Left lung (tissue), 14 donors: ENCODE measurements around the gene OR4A5. TPM values are rescaled to one million over a fixed set of nuclear protein-coding genes. Genes with fewer than 3 reads are reported as not detected.
"Not testable (repeated sequence)": the region's sequence is repeated elsewhere in the genome, so short reads cannot be mapped to it uniquely, and the experiment has no call there.

Experiments used
- ATAC-seq: fragments of 200-7000 bp; cut with Tn5 transposase; one replicate; pipeline ENCODE4 v1.9.1; 2020; ENCODE audit warnings: moderate library complexity
- DNase-seq, 4 donors: peaks; one replicate each; pipeline ENCODE4 v3.0.0-alpha.2; 2013 to 2020
- H3K27ac ChIP-seq, 2 donors: fragments of 200-600 bp; sonication (generic) in 1 of 2; one replicate each; pipeline versions ENCODE4 v1.5.0 to v1.8.0; 2020 to 2021
- H3K27me3 ChIP-seq, 2 donors: fragments of 200-600 bp; sonication (generic) in 1 of 2; one replicate each; pipeline versions ENCODE4 v1.5.0 to v1.8.0; 2020 to 2021
- H3K36me3 ChIP-seq, 2 donors: fragments of 200-600 bp; sonication (generic) in 1 of 2; one replicate each; pipeline versions ENCODE4 v1.5.0 to v1.8.0; 2020 to 2021
- H3K4me1 ChIP-seq, 2 donors: fragments of 200-600 bp; one replicate each; pipeline ENCODE4 v1.8.0; 2021
- H3K4me3 ChIP-seq, 2 donors: fragments of 200-600 bp; sonication (generic) in 1 of 2; one replicate each; pipeline versions ENCODE4 v1.5.0 to v1.8.0; 2020 to 2021; ENCODE audit warnings: mild to moderate bottlenecking in 1 of 2
- H3K9me3 ChIP-seq, 2 donors: fragments of 200-600 bp; sonication (generic) in 1 of 2; one replicate each; pipeline versions ENCODE4 v1.5.0 to v1.8.0; 2020 to 2021
- intact Hi-C, 2 donors: fragments of 100-400 bp; cut with DNase I; formaldehyde crosslinking; loops; one replicate each; pipeline versions ENCODE4 v1.11.2 to v1.14.2; 2022
- long read RNA-seq, 12 donors: library from polyadenylated mRNA in 2 of 12; unstranded in 2 of 12; transcript quantifications; one replicate each; pipeline ENCODE4 v2.0.0 and lab custom pipeline, GENCODE V29; 2019 to 2026
- polyA plus RNA-seq, 6 donors: library from polyadenylated mRNA; unstranded; fragments of 120-200 nt; gene quantifications; one replicate each; pipeline ENCODE4 v1.2.1, GENCODE V29; 2013; ENCODE audit not compliant: insufficient read length in 6 of 6
- total RNA-seq, 2 donors: library from RNA; stranded (reverse); fragmentation: NEBNext Ultra II Directional; extraction: Animal tissue kit (Norgen Biotek cat#: 25700); gene quantifications; one replicate each; pipeline ENCODE4 v1.2.1, GENCODE V29; 2021
- donor health status: DM: no; HTN: yes; CAD: no.
- donor health status: DM: no; HTN: no; CAD: no.

OR4A5 gene, protein sequence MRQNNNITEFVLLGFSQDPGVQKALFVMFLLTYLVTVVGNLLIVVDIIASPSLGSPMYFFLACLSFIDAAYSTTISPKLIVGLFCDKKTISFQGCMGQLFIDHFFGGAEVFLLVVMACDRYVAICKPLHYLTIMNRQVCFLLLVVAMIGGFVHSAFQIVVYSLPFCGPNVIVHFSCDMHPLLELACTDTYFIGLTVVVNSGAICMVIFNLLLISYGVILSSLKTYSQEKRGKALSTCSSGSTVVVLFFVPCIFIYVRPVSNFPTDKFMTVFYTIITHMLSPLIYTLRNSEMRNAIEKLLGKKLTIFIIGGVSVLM
- total RNA-seq (not detected), polyA plus RNA-seq (not detected)
- long read RNA-seq, donor 1: 0 reads
- long read RNA-seq, donor 2: 0 reads
- long read RNA-seq, donor 3: 0 reads
- long read RNA-seq, donor 4: 0 reads
- long read RNA-seq, donor 5: 0 reads
- long read RNA-seq, donor 6: 0 reads
- long read RNA-seq, donor 7: 0 reads
- long read RNA-seq, donor 8: 0 reads
- long read RNA-seq, donor 9: 0 reads
- long read RNA-seq, donor 10: 0 reads
- long read RNA-seq, donor 11: 0 reads
- long read RNA-seq, donor 12: 0 reads

DNA sequence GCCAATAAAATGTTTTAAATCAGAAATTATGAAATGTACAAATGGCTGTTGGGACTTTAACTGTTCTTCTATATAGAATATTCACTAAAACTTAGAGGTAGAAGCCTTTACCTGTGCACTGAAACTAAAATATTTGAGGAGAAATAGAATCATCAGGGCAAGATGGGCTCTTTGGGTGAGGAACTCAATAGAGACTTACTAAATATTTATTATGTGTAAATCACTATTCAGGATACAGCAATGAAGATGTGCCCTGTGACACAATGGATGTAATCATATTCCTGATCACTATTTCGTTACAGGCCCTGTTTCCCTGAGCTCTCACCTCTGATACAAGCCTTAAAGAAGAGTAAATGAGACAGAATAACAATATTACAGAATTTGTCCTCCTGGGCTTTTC, at the start of gene OR4A5:
TSS of gene OR4A5 (plus strand) at position 301 of the 400 bp plus-strand sequence. CDS start at position 354, 53 bp downstream.
- H3K9me3 ChIP-seq: peaks cover 0 to 21% of the 10 kb centered on the region in 2 donors
- H3K27me3 ChIP-seq, ATAC-seq, H3K4me1 ChIP-seq, H3K4me3 ChIP-seq, DNase-seq, intact Hi-C loops, H3K36me3 ChIP-seq, H3K27ac ChIP-seq: not testable (repeated sequence)

DNA sequence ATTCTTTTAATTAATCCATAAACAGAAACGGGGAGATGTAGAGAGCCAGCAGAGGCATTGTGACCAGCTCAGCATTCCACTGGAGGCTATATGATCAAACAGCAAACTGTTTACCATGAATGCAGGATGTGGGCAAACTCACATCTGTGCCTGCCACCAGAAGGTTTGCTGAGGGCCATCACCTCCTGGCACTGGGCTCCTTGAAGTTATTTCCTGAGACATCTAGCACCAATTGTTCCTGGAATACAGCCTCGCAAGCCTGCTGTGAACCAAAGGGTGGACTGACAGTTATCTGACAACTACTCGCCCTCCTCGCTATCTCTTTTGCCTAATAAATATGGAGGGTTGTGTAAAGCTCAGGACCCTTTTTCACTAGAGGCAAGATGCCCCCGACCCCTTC, 13.5 kb downstream of the OR4A5 start:
- H3K4me1 ChIP-seq, H3K27me3 ChIP-seq, DNase-seq, ATAC-seq, H3K36me3 ChIP-seq, intact Hi-C loops, H3K27ac ChIP-seq, H3K4me3 ChIP-seq: not testable (repeated sequence)
- peaks cover 0 to 29% of the 10 kb centered on the region in 2 donors for H3K9me3 ChIP-seq

Other genes starting within 250 kb of the OR4A5 start
- not detected for gene OR4C46, start 102.8 kb upstream of the OR4A5 start, total RNA-seq
- not detected for gene OR4C46, start 102.8 kb upstream of the OR4A5 start, polyA plus RNA-seq